ENCODE data around the gene CRNN. TPM values are rescaled to one million over a fixed set of nuclear protein-coding genes. Genes with fewer than 3 reads are reported as not detected.

Gene CRNN
- total and polyA plus RNA-seq, 2 experiments from 2014 or later: not detected

GRCh38 chr1:152461544-152461943, 47.5 kb upstream of the CRNN start:
- DNase-seq (ENCODE audit: low spot score): peak; percentile 84
- no peak overlapping the region for H2AFZ ChIP-seq
- H3K27ac Mint-ChIP-seq: no peak overlapping the region

More at GRCh38 chr1:152461544-152461943, 47.5 kb upstream of the CRNN start:
- H4K20me1 ChIP-seq (replicated peaks; ENCODE audit: insufficient read depth): no peaks in the 10 kb centered on the region
- 0 out of 2 replicates have a peak, but pooled peaks cover 2% of the 10 kb centered on the region for H3F3A ChIP-seq (replicated peaks; ENCODE audit: low read depth)
- no peak for TF ChIP-seq REST (IDR thresholded peaks at IDR 0.05; ENCODE audit: unreplicated experiment)
- TF ChIP-seq EZH2 (IDR thresholded peaks at IDR 0.05; ENCODE audit: low read depth, unreplicated experiment): no peak
- no peak for TF ChIP-seq CREB1 (CRISPR knock-in tag; IDR thresholded peaks at IDR 0.05; ENCODE audit: low read depth)
- TF ChIP-seq CTCF (conservative IDR thresholded peaks at IDR 0.05; ENCODE audit: low read depth in 2 of 2): peak; percentile 73 to 74
- no peak for TF ChIP-seq POLR2AphosphoS5 (IDR thresholded peaks at IDR 0.05; ENCODE audit: low read depth)
- TF ChIP-seq NANOG (IDR thresholded peaks at IDR 0.05; ENCODE audit: borderline replicate concordance): no peak
- no peak overlapping the region for H3K27ac ChIP-seq (ENCODE audit: low read depth)
- peaks cover 5% of the 10 kb centered on the region; the same call in 2 of the 3 replicates for H3K36me3 Mint-ChIP-seq (ENCODE audit: low read depth)
- H3K4me3 Mint-ChIP-seq: no peak overlapping the region
- no peaks in the 10 kb centered on the region for H3K79me2 ChIP-seq (replicated peaks; ENCODE audit: insufficient read depth)
- H3K9me2 ChIP-seq (ENCODE audit: insufficient read depth): no peaks in the 10 kb centered on the region
- no peaks in the 10 kb centered on the region for H3K36me3 ChIP-seq (ENCODE audit: insufficient read depth)
- no peaks in the 10 kb centered on the region for H3K27me3 ChIP-seq (ENCODE audit: insufficient read depth)
- H3K9me3 Mint-ChIP-seq: peaks cover 13% of the 10 kb centered on the region; the same call in 2 of the 3 replicates
- no peak overlapping the region for H3K4me3 ChIP-seq
- ATAC-seq: peak; percentile 72
- 0 out of 2 replicates have a peak, but pooled peaks cover 3% of the 10 kb centered on the region for H3K4me1 ChIP-seq (ENCODE audit: insufficient read depth)
- H3K4me1 Mint-ChIP-seq: peaks cover 3% of the 10 kb centered on the region; the same call in 2 of the 3 replicates
- H3K4me2 ChIP-seq: no peak overlapping the region
- no peaks in the 10 kb centered on the region for H3K27me3 Mint-ChIP-seq (ENCODE audit: insufficient read depth, low read depth, poor library complexity)
